B cell (primary cell): ENCODE results near the gene FLNB. TPM values are rescaled to one million over a fixed set of nuclear protein-coding genes. Genes with fewer than 3 reads are reported as not detected.

Experiments used
- ATAC-seq: fragments of 200-7000 bp; cut with Tn5 transposase; one replicate; pipeline ENCODE4 v1.10.0; 2021; ENCODE audit warnings: low read depth, mild to moderate bottlenecking, moderate number of reproducible peaks, moderate library complexity
- CTCF ChIA-PET: fragments of 350-600 bp; sonication (Branson Sonifier 250); formaldehyde crosslinking; loops from one replicate; lab custom pipeline; 2021; ENCODE audit warnings: antibody characterized with exemption, inconsistent platforms; lab: Charles Lee
- POLR2A ChIA-PET: fragments of 350-600 bp; sonication (Branson Sonifier 250); formaldehyde crosslinking; loops from one replicate; lab custom pipeline; 2021; ENCODE audit warnings: antibody characterized with exemption; lab: Charles Lee
- DNase-seq: peaks from one replicate; pipeline ENCODE4 v3.0.0; 2013
- H2AFZ ChIP-seq: 2 replicates; pipeline ENCODE4 v1.6.1; 2012; ENCODE audit warnings: mild to moderate bottlenecking, low read depth, low read length; ENCODE audit not compliant: insufficient read depth, poor library complexity, severe bottlenecking
- H3K27ac ChIP-seq, 2 donors: 1 replicate in 1 of 2; 2 replicates in 1 of 2; pipeline ENCODE4 v1.5.1; 2012 to 2013; ENCODE audit warnings: low read length in 2 of 2, mild to moderate bottlenecking in 2 of 2, moderate library complexity in 1 of 2
- H3K27me3 ChIP-seq, 4 experiments: fragments of 200-600 bp in 1 of 4; sonication (generic) in 1 of 4; replicated peaks in 1 of 4; 1 replicate in 2 of 4; 2 replicates in 2 of 4; pipeline versions ENCODE4 v1.6.1 to v1.7.0; 2013 to 2016; ENCODE audit warnings: low read length in 3 of 4, mild to moderate bottlenecking in 2 of 4, mixed read lengths in 1 of 4, moderate library complexity in 1 of 4; ENCODE audit not compliant: insufficient read depth in 4 of 4, control insufficient read depth in 3 of 4; ENCODE audit errors: control extremely low read depth in 1 of 4
- H3K36me3 ChIP-seq, 2 experiments: replicated peaks in 1 of 2; 1 replicate in 1 of 2; 2 replicates in 1 of 2; pipeline versions ENCODE4 v1.6.1 to v1.7.1; 2013; ENCODE audit warnings: low read length in 1 of 2; ENCODE audit not compliant: insufficient read depth in 2 of 2, control insufficient read depth in 1 of 2; ENCODE audit errors: control extremely low read depth in 1 of 2, extremely low read depth in 1 of 2
- H3K4me1 ChIP-seq, 2 donors: fragments of 200-600 bp in 1 of 2; sonication (generic) in 1 of 2; 1 replicate in 1 of 2; 2 replicates in 1 of 2; pipeline versions ENCODE4 v1.5.1 to v1.6.1; 2013 to 2017; ENCODE audit warnings: low read length in 2 of 2; ENCODE audit not compliant: control insufficient read depth in 2 of 2, insufficient read depth in 2 of 2
- H3K4me2 ChIP-seq: replicated peaks from 2 replicates; pipeline ENCODE3; 2012; ENCODE audit warnings: mild to moderate bottlenecking, low read depth, low read length; ENCODE audit not compliant: poor library complexity, severe bottlenecking
- H3K4me3 ChIP-seq, 5 experiments: fragments of 200-600 bp in 1 of 5; sonication (generic) in 1 of 5; 1 replicate in 3 of 5; 2 replicates in 2 of 5; pipeline versions ENCODE4 v1.5.1 to v1.7.0; 2011 to 2016; ENCODE audit warnings: low read length in 4 of 5, mild to moderate bottlenecking in 4 of 5, low read depth in 2 of 5, control low read depth in 1 of 5, moderate library complexity in 1 of 5; ENCODE audit not compliant: insufficient read depth in 1 of 5; ENCODE audit errors: control extremely low read depth in 1 of 5, extremely low read depth in 1 of 5
- H3K79me2 ChIP-seq: fragments of 200-600 bp; sonication (generic); one replicate; pipeline ENCODE4 v1.6.0; 2016; ENCODE audit warnings: low read length; ENCODE audit not compliant: control insufficient read depth, insufficient read depth
- H3K9ac ChIP-seq: fragments of 200-600 bp; sonication (generic); 2 replicates; pipeline ENCODE4 v1.6.1; 2017; ENCODE audit warnings: mild to moderate bottlenecking, low read length, moderate library complexity
- H3K9me3 ChIP-seq, 3 donors: one replicate each; pipeline versions ENCODE4 v1.6.1 to v1.7.1; 2013; ENCODE audit warnings: low read length in 2 of 3; ENCODE audit not compliant: control insufficient read depth in 2 of 3, insufficient read depth in 1 of 3; ENCODE audit errors: control extremely low read depth in 1 of 3
- H4K20me1 ChIP-seq: 2 replicates; pipeline ENCODE4 v1.6.0; 2012; ENCODE audit warnings: mild to moderate bottlenecking, low read length; ENCODE audit not compliant: insufficient read depth, control insufficient read depth, poor library complexity, severe bottlenecking
- H3K27ac Mint-ChIP-seq: one replicate; pipeline ENCODE4 v1.8.0; 2021; ENCODE audit warnings: mixed read lengths
- H3K27me3 Mint-ChIP-seq: one replicate; pipeline ENCODE4 v1.8.0; 2021; ENCODE audit warnings: mixed read lengths
- H3K4me1 Mint-ChIP-seq: one replicate; pipeline ENCODE4 v1.8.0; 2021; ENCODE audit warnings: mixed read lengths
- H3K4me3 Mint-ChIP-seq: one replicate; pipeline ENCODE4 v1.8.0; 2021; ENCODE audit warnings: mixed read lengths
- H3K9me3 Mint-ChIP-seq: one replicate; pipeline ENCODE4 v1.8.0; 2022; ENCODE audit warnings: mixed read lengths; ENCODE audit not compliant: insufficient read depth
- CTCF ChIP-seq: fragments of 200-600 bp; IDR thresholded peaks from one replicate; pipeline ENCODE4 v1.8.0; 2022; ENCODE audit warnings: antibody characterized with exemption, mild to moderate bottlenecking
- EZH2 ChIP-seq: IDR thresholded peaks from 2 replicates; pipeline ENCODE4 v1.6.1; 2012; ENCODE audit warnings: borderline replicate concordance, low read depth, mild to moderate bottlenecking, moderate library complexity, low read length; ENCODE audit not compliant: insufficient read depth, poor library complexity, severe bottlenecking
- WGBS: methylation state at CpG from one replicate; pipeline ENCODE4 v1.1.5; 2013; ENCODE audit warnings: missing lambda C conversion rate; ENCODE audit not compliant: insufficient coverage; 5-methylcytosine and 5-hydroxymethylcytosine counted together
- intact Hi-C: fragments of 100-400 bp; cut with micrococcal nuclease; formaldehyde crosslinking; loops from one replicate; pipeline ENCODE4 v1.10.0; 2022
- polyA plus RNA-seq: library from polyadenylated mRNA; depleted of rRNA; stranded (reverse); fragments of >200 nt; gene quantifications from 2 replicates; pipeline ENCODE4 v1.2.3, GENCODE V29; 2012
- total RNA-seq, 2 donors: library from RNA; stranded (reverse); fragments of 120-200 nt in 1 of 2; gene quantifications; 1 replicate in 1 of 2; 2 replicates in 1 of 2; pipeline versions ENCODE4 v1.2.3 to v1.2.4, GENCODE V29; 2013 to 2022

The FLNB gene
- total and polyA plus RNA-seq, 2 donors (not counting 1 experiment from before 2014, with no cell fraction given) = 25.5 to 28.3 TPM

- H3K27ac ChIP-seq = no peak overlapping the region
- no peaks in the 10 kb centered on the region for H3K9me3 Mint-ChIP-seq
- intact Hi-C loops = no loop called here
- POLR2A ChIA-PET = interaction anchor here (1.0 kb wide), 1 partner anchor 161 kb away, joined by 6 read pairs; no protein-coding TSS in a partner anchor
- H2AFZ ChIP-seq = no peak overlapping the region
- CTCF ChIA-PET = interaction anchor here (0.6 to 4.1 kb wide), 3 partner anchors 13 to 326 kb away, joined by 3 to 25 read pairs (median 5); no protein-coding TSS in a partner anchor
- TF ChIP-seq EZH2 (no peak), CTCF (no peak)
- peaks cover 0 to 3% (median 0%) of the 10 kb centered on the region in 3 donors for H3K9me3 ChIP-seq
- H3K27ac Mint-ChIP-seq = no peak overlapping the region
- H3K27me3 ChIP-seq = no peaks in the 10 kb centered on the region
- no peaks in the 10 kb centered on the region for H3K4me1 Mint-ChIP-seq
- no peaks in the 10 kb centered on the region for H3K79me2 ChIP-seq
- H3K4me2 ChIP-seq = no peak overlapping the region
- no peak for ATAC-seq
- peaks cover 0 to 20% of the 10 kb centered on the region in 2 experiments for H3K36me3 ChIP-seq
- 97% methylated on average over 14 of the region's 16 CpGs for WGBS
- no peaks in the 10 kb centered on the region for H3K4me1 ChIP-seq
- no peak overlapping the region for H3K4me3 Mint-ChIP-seq
- H4K20me1 ChIP-seq = no peaks in the 10 kb centered on the region
- H3K27me3 Mint-ChIP-seq = no peaks in the 10 kb centered on the region
- no peak overlapping the region for H3K9ac ChIP-seq
- no peak overlapping the region for H3K4me3 ChIP-seq
- no peak for DNase-seq
Measured at GRCh38 chr3:58164906-58165821, 156.9 kb downstream of the FLNB start.
